HCT116 (cell line): ENCODE data around the gene HOXD13. TPM values are rescaled to one million over a fixed set of nuclear protein-coding genes. Genes with fewer than 3 reads are reported as not detected.

Source experiments
- ATAC-seq: fragments of 200-7000 bp; cut with Tn5 transposase; 2 replicates; pipeline ENCODE4 v1.9.1; 2020; ENCODE audit warnings: mild to moderate bottlenecking, moderate library complexity
- BruUV-seq: library from RNA; stranded (reverse); fragments of 400-500 nt; replicated peaks from 2 replicates; lab custom pipeline; 2021; lab: Mats Ljungman, UMichigan
- CTCF ChIA-PET: fragments of 300-600 bp; sonication (Branson Sonifier 250); formaldehyde crosslinking; loops from one replicate; lab custom pipeline; 2021; ENCODE audit warnings: antibody characterized with exemption; lab: Charles Lee
- POLR2A ChIA-PET: fragments of 300-600, 350-600 bp; sonication (Branson Sonifier 250); formaldehyde crosslinking; loops from one replicate; lab custom pipeline; 2021; ENCODE audit warnings: antibody characterized with exemption; lab: Charles Lee
- RAD21 ChIA-PET, 2 experiments: fragments of 300-600 bp; sonication (Branson Sonifier 250); formaldehyde crosslinking; loops; one replicate each; lab custom pipeline; 2023; ENCODE audit warnings: low total read pairs in 2 of 2; ENCODE audit not compliant: uncharacterized antibody in 2 of 2, unreplicated experiment in 2 of 2, low non-redundant PET in 1 of 2; lab: Charles Lee
- DNase-seq: peaks from one replicate; pipeline ENCODE4 v3.0.0-alpha.2; 2010; ENCODE audit warnings: low read depth, low spot score
- H2AFZ ChIP-seq: fragments of 200-600 bp; shearing (Covaris generic), sonication (generic); 2 replicates; pipeline ENCODE4 v1.6.1; 2017; ENCODE audit warnings: low read depth, mixed run types, mixed read lengths, antibody characterized with exemption, low read length; ENCODE audit not compliant: poor library complexity, severe bottlenecking
- H3K27ac ChIP-seq: 2 replicates; pipeline ENCODE4 v1.5.1; 2012; ENCODE audit warnings: low read depth, low read length
- H3K27me3 ChIP-seq: fragments of 200-600 bp; sonication (generic); 2 replicates; pipeline ENCODE4 v1.6.1; 2016; ENCODE audit warnings: mixed run types, low read length, mixed read lengths; ENCODE audit not compliant: insufficient read depth
- H3K36me3 ChIP-seq, 2 experiments: fragments of 200-500 bp in 1 of 2; fragments of 200-600 bp in 1 of 2; sonication (Bioruptor generic) in 1 of 2; sonication (generic) in 1 of 2; 2 replicates each; pipeline versions ENCODE4 v1.5.1 to v1.6.1; 2014 to 2016; ENCODE audit warnings: low read length in 2 of 2, inconsistent platforms in 1 of 2, mixed read lengths in 1 of 2, mixed run types in 1 of 2; ENCODE audit not compliant: insufficient read depth in 2 of 2, control insufficient read depth in 1 of 2
- H3K4me1 ChIP-seq, 2 experiments: fragments of 200-600 bp in 1 of 2; sonication (generic) in 1 of 2; 2 replicates each; pipeline versions ENCODE4 v1.5.1 to v1.6.1; 2012 to 2017; ENCODE audit warnings: low read length in 2 of 2, inconsistent platforms in 1 of 2, mild to moderate bottlenecking in 1 of 2, mixed read lengths in 1 of 2, mixed run types in 1 of 2, moderate library complexity in 1 of 2; ENCODE audit not compliant: insufficient read depth in 2 of 2, control insufficient read depth in 1 of 2
- H3K4me2 ChIP-seq: fragments of 200-600 bp; sonication (generic); 2 replicates; pipeline ENCODE4 v1.6.1; 2017; ENCODE audit warnings: mixed run types, low read length, mixed read lengths
- H3K4me3 ChIP-seq, 2 experiments: fragments of 200-600 bp in 1 of 2; sonication (generic) in 1 of 2; replicated peaks in 1 of 2; 2 replicates each; pipeline ENCODE4 v1.5.1; 2011 to 2016; ENCODE audit warnings: low read length in 2 of 2, control low read depth in 1 of 2, low read depth in 1 of 2, mild to moderate bottlenecking in 1 of 2, mixed read lengths in 1 of 2, mixed run types in 1 of 2
- H3K79me2 ChIP-seq: fragments of 200-600 bp; sonication (generic); 2 replicates; pipeline ENCODE4 v1.6.1; 2017; ENCODE audit warnings: mild to moderate bottlenecking, mixed run types, low read length, moderate library complexity, mixed read lengths; ENCODE audit not compliant: insufficient read depth
- H3K9ac ChIP-seq: fragments of 200-600 bp; sonication (generic); 2 replicates; pipeline ENCODE4 v1.6.1; 2016; ENCODE audit warnings: low read length, mixed read lengths
- H3K9me2 ChIP-seq: fragments of 200-600 bp; sonication (generic), shearing (Covaris generic); 2 replicates; pipeline ENCODE4 v1.6.1; 2017; ENCODE audit warnings: mixed run types, mild to moderate bottlenecking, moderate library complexity; ENCODE audit not compliant: insufficient read depth
- H3K9me3 ChIP-seq, 2 experiments: fragments of 200-500 bp in 1 of 2; fragments of 200-600 bp in 1 of 2; sonication (Bioruptor generic) in 1 of 2; sonication (generic) in 1 of 2; 2 replicates each; pipeline ENCODE4 v1.6.1; 2014 to 2017; ENCODE audit warnings: low read length in 2 of 2, mixed read lengths in 2 of 2, inconsistent platforms in 1 of 2, low read depth in 1 of 2, mild to moderate bottlenecking in 1 of 2, mixed run types in 1 of 2, moderate library complexity in 1 of 2; ENCODE audit not compliant: control insufficient read depth in 1 of 2, insufficient read depth in 1 of 2
- H4K20me1 ChIP-seq: fragments of 200-600 bp; sonication (generic), shearing (Covaris generic); 2 replicates; pipeline ENCODE4 v1.6.1; 2017; ENCODE audit warnings: mixed run types, mild to moderate bottlenecking, moderate library complexity; ENCODE audit not compliant: insufficient read depth
- CEBPB ChIP-seq: IDR thresholded peaks from 2 replicates; pipeline ENCODE4 v1.6.1; 2012; ENCODE audit warnings: low read depth
- EGR1 ChIP-seq: IDR thresholded peaks from 2 replicates; pipeline ENCODE4 v1.6.1; 2012; ENCODE audit warnings: low read depth
- ELF1 ChIP-seq: IDR thresholded peaks from 2 replicates; pipeline ENCODE4 v1.6.1; 2012; ENCODE audit warnings: low read depth, borderline replicate concordance
- EZH2phosphoT487 ChIP-seq: fragments of 200-600 bp; IDR thresholded peaks from 2 replicates; pipeline ENCODE4 v1.6.1; 2018; ENCODE audit warnings: antibody characterized with exemption, borderline replicate concordance
- JUND ChIP-seq: IDR thresholded peaks from 2 replicates; pipeline ENCODE4 v1.6.1; 2012
- POLR2A ChIP-seq: IDR thresholded peaks from 2 replicates; pipeline ENCODE4 v1.7.0; 2011; ENCODE audit warnings: borderline replicate concordance; ENCODE audit not compliant: insufficient read depth, insufficient read length; ENCODE audit errors: extremely low read depth
- RAD21 ChIP-seq: IDR thresholded peaks from 2 replicates; pipeline ENCODE4 v1.6.1; 2012; ENCODE audit warnings: low read depth, mild to moderate bottlenecking
- REST ChIP-seq: IDR thresholded peaks from 2 replicates; pipeline ENCODE4 v1.6.1; 2012; ENCODE audit warnings: low read depth
- SIN3A ChIP-seq: IDR thresholded peaks from 2 replicates; pipeline ENCODE4 v1.6.1; 2012; ENCODE audit warnings: low read depth
- intact Hi-C: fragments of 100-400 bp; cut with micrococcal nuclease; formaldehyde crosslinking; loops from 2 replicates; pipeline ENCODE4 v1.10.0; 2022
- total RNA-seq: library from RNA; stranded (reverse); gene quantifications from one replicate; pipeline ENCODE4 v1.2.1, GENCODE V29; 2021; ENCODE audit not compliant: unreplicated experiment

The HOXD13 gene
- total RNA-seq, 1 experiment from 2014 or later: not detected

DNA sequence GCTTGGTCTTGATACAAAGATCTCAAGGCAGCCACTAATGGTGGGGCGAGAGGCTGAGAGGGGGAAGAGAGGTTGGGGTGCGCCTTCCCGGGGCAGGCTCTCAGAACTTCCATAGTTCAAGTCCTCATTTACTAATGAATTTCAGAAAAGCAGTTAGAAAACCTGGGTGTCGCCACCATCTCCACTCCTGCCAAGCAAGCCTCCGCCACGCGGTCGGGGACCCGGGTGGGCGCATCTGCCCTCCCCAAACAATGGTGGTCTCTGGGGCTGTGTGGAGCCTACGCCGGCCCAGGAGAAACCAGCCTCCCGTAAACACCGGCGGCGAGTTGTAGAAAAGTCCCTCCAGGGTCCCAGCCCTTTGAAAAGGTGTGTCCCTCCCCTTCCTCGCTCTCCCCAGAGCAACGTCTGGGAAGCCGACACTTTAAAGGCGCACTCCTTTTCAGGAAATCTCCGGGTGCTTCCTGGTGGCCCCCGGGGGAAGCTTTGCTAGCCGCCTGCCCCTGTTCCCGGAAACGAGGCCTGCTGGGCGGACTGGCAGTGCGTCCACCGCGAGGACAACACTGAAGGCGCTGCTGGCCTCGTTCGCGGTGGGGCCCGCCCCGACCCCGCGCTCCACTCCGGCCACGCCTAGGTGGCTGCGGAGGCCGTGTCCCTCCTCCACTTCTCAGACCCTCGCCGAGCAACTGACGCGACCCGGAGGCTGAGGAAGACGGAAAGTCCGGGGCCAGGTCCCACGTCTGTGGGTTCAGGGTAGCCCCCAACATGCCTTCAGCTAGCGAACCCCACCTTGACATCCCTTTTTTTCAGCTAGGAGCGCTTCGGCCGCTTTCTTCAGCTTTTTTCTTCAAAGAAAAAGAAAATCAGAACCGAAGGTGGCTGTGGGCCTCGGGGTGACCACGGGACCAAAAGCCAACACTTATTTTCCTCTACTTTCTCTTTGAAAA lies 25.6 kb upstream of the HOXD13 start (continued):
- TF ChIP-seq REST: no peak
- no peak for TF ChIP-seq EZH2phosphoT487

GRCh38 chr2:176067589-176068418 lies 24.7 kb upstream of the HOXD13 start:
- Histone ChIP-seq H3K27me3 (no peaks in the 10 kb centered on the region), H4K20me1 (no peaks in the 10 kb centered on the region), H3K4me3 (no peak overlapping the region), H3K9me3 (no peaks in the 10 kb centered on the region), H3K4me2 (no peak overlapping the region), H3K9me2 (no peaks in the 10 kb centered on the region), H3K36me3 (no peaks in the 10 kb centered on the region), H3K79me2 (no peaks in the 10 kb centered on the region), H3K27ac (no peak overlapping the region), H3K9ac (no peak overlapping the region), H3K4me1 (no peaks in the 10 kb centered on the region), H2AFZ (no peak overlapping the region)
- TF ChIP-seq ELF1 (no peak), POLR2A (no peak), SIN3A (no peak), RAD21 (no peak), CEBPB (no peak), JUND (no peak), EGR1 (no peak)
- ATAC-seq (no peak), DNase-seq (no peak)
- RAD21 ChIA-PET: no interaction called here
- intact Hi-C loops: no loop called here
- CTCF ChIA-PET: no interaction called here
- POLR2A ChIA-PET: no interaction called here
- BruUV-seq: no TSS peak
